Mammary epithelial cell (primary cell): ENCODE measurements around the gene IFITM2.
"Not testable (repeated sequence)": the region's sequence is repeated elsewhere in the genome, so short reads cannot be mapped to it uniquely, and the experiment has no call there.

Experiments
- CTCF ChIP-seq, 2 donors: IDR thresholded peaks in 1 of 2; conservative IDR thresholded peaks in 1 of 2; 2 replicates each; pipeline ENCODE4 v1.5.1; 2011 to 2012; ENCODE audit warnings: inconsistent platforms in 2 of 2, low read length in 2 of 2, mild to moderate bottlenecking in 2 of 2, control low read depth in 1 of 2, low read depth in 1 of 2; ENCODE audit not compliant: insufficient read depth in 1 of 2; ENCODE audit errors: extremely low read depth in 1 of 2
- EZH2 ChIP-seq: IDR thresholded peaks from 2 replicates; pipeline ENCODE4 v1.6.1; 2012; ENCODE audit warnings: low read length, inconsistent platforms, borderline replicate concordance

GRCh38 chr11:319121-319887 is 11.7 kb downstream of the IFITM2 start:
- not testable (repeated sequence) for TF ChIP-seq CTCF (conservative IDR thresholded peaks at IDR 0.05 in 1 of 2, IDR thresholded peaks at IDR 0.05 in 1 of 2; ENCODE audit: extremely low read depth in 1 of 2, insufficient read depth in 1 of 2, low read depth in 1 of 2, low read length in 2 of 2); EZH2
